Esophagus muscularis mucosa (tissue), 4 donors: Measurements from ENCODE around the gene IL1RL2. TPM values are rescaled to one million over a fixed set of nuclear protein-coding genes. Genes with fewer than 3 reads are reported as not detected.

Source experiments
- DNase-seq: peaks from one replicate; pipeline ENCODE4 v3.0.0-alpha.2; 2017; ENCODE audit errors: extremely low spot score
- H3K27ac ChIP-seq, 4 donors: fragments of 200-600 bp; sonication (generic); replicated peaks in 1 of 4; 1 replicate in 3 of 4; 2 replicates in 1 of 4; pipeline ENCODE4 v1.5.1; 2016 to 2019; ENCODE audit warnings: mild to moderate bottlenecking in 1 of 4
- H3K27me3 ChIP-seq, 4 donors: fragments of 200-600 bp; sonication (generic); one replicate each; pipeline versions ENCODE4 v1.5.1 to v1.6.0; 2016 to 2019
- H3K36me3 ChIP-seq, 4 donors: fragments of 200-600 bp; sonication (generic); one replicate each; pipeline ENCODE4 v1.5.1; 2016 to 2019
- H3K4me1 ChIP-seq, 4 donors: fragments of 200-600 bp; sonication (generic); one replicate each; pipeline ENCODE4 v1.5.1; 2016 to 2019
- H3K4me3 ChIP-seq, 4 donors: fragments of 200-600 bp; sonication (generic); 1 replicate in 2 of 4; 2 replicates in 2 of 4; pipeline ENCODE4 v1.5.1; 2016 to 2019; ENCODE audit warnings: mild to moderate bottlenecking in 4 of 4, moderate library complexity in 1 of 4
- H3K9me3 ChIP-seq, 4 donors: fragments of 200-600 bp; sonication (generic); 1 replicate in 3 of 4; 2 replicates in 1 of 4; pipeline ENCODE4 v1.5.1; 2016 to 2019
- CTCF ChIP-seq, 3 experiments: fragments of 200-600 bp in 2 of 3; fragments of 450-650 bp in 1 of 3; sonication (generic) in 2 of 3; IDR thresholded peaks; one replicate each; pipeline ENCODE4 v1.5.1; 2017 to 2019; ENCODE audit warnings: antibody characterized with exemption in 3 of 3, mild to moderate bottlenecking in 2 of 3, moderate library complexity in 1 of 3
- EP300 ChIP-seq: sonication (generic); formaldehyde crosslinking; IDR thresholded peaks from one replicate; pipeline ENCODE4 v1.6.1; 2017; ENCODE audit warnings: antibody characterized with exemption
- POLR2A ChIP-seq: fragments of 450-650 bp; IDR thresholded peaks from one replicate; pipeline ENCODE4 v1.6.1; 2017; ENCODE audit warnings: antibody characterized with exemption, moderate library complexity, mild to moderate bottlenecking, low read depth
- POLR2AphosphoS5 ChIP-seq, 2 donors: sonication (generic); formaldehyde crosslinking; IDR thresholded peaks; one replicate each; pipeline ENCODE4 v1.6.1; 2017; ENCODE audit warnings: antibody characterized with exemption in 2 of 2
- WGBS: methylation state at CpG from one replicate; pipeline ENCODE4 v1.1.5; 2018; 5-methylcytosine and 5-hydroxymethylcytosine counted together
- intact Hi-C: fragments of 100-400 bp; cut with DNase I; formaldehyde crosslinking; loops from one replicate; pipeline ENCODE4 v1.15.1; 2023
- total RNA-seq, 4 donors: library from RNA; depleted of rRNA; stranded (reverse); fragments of >200 nt; gene quantifications; one replicate each; pipeline versions ENCODE4 v1.1.0 to v1.2.1, GENCODE V29; 2016

IL1RL2 gene
- total RNA-seq, 4 donors from 2014 or later = 0.19 to 0.92 (median 0.66) TPM; not detected in 1

- no peak overlapping the region for H3K4me3 ChIP-seq
- DNase-seq = no peak
- 97% methylated on average over 1 of the region's 1 CpG for WGBS
- intact Hi-C loops = no loop called here
- TF ChIP-seq EP300 = no peak
- no peak for TF ChIP-seq CTCF (IDR thresholded peaks at IDR 0.05)
- TF ChIP-seq POLR2AphosphoS5 (IDR thresholded peaks at IDR 0.05) = no peak
- TF ChIP-seq POLR2A = no peak
- H3K4me1 ChIP-seq = no peaks in the 10 kb centered on the region
- H3K9me3 ChIP-seq = no peaks in the 10 kb centered on the region
- no peaks in the 10 kb centered on the region for H3K36me3 ChIP-seq
- peaks cover 0 to 7% (median 0%) of the 10 kb centered on the region in 4 donors for H3K27me3 ChIP-seq
- H3K27ac ChIP-seq = no peak overlapping the region
Measured at GRCh38 chr2:102283996-102284395, 97.2 kb downstream of the IL1RL2 start.

GRCh38 chr2:102284611-102285010 lies 97.8 kb downstream of the IL1RL2 start:
- DNase-seq = no peak
- H3K9me3 ChIP-seq = no peaks in the 10 kb centered on the region
- intact Hi-C loops = no loop called here
- TF ChIP-seq CTCF (IDR thresholded peaks at IDR 0.05) (no peak), POLR2AphosphoS5 (IDR thresholded peaks at IDR 0.05) (no peak), POLR2A (no peak), EP300 (no peak)
- no peak overlapping the region for H3K4me3 ChIP-seq
- no peak overlapping the region for H3K27ac ChIP-seq
- no peaks in the 10 kb centered on the region for H3K4me1 ChIP-seq
- 91% methylated on average over 3 of the region's 3 CpGs for WGBS
- no peaks in the 10 kb centered on the region for H3K36me3 ChIP-seq
- H3K27me3 ChIP-seq = peaks cover 0 to 4% (median 0%) of the 10 kb centered on the region in 4 donors

- no peak overlapping the region for H3K4me3 ChIP-seq
- H3K27me3 ChIP-seq = peaks cover 0 to 1% (median 0%) of the 10 kb centered on the region in 4 donors
- DNase-seq = no peak
- no peak overlapping the region for H3K27ac ChIP-seq
- TF ChIP-seq EP300 = no peak
- no peak for TF ChIP-seq CTCF (IDR thresholded peaks at IDR 0.05)
- no peak for TF ChIP-seq POLR2AphosphoS5 (IDR thresholded peaks at IDR 0.05)
- no peak for TF ChIP-seq POLR2A
- 84% methylated on average over 2 of the region's 2 CpGs for WGBS
- no peaks in the 10 kb centered on the region for H3K9me3 ChIP-seq
- H3K4me1 ChIP-seq = no peaks in the 10 kb centered on the region
- H3K36me3 ChIP-seq = no peaks in the 10 kb centered on the region
- intact Hi-C loops = no loop called here
Measured at GRCh38 chr2:102285368-102285767, 98.5 kb downstream of the IL1RL2 start.

- TF ChIP-seq EP300 (no peak), POLR2A (no peak), POLR2AphosphoS5 (IDR thresholded peaks at IDR 0.05) (no peak), CTCF (IDR thresholded peaks at IDR 0.05) (no peak)
- Histone ChIP-seq H3K9me3 (no peaks in the 10 kb centered on the region), H3K27ac (no peak overlapping the region), H3K27me3 (no peaks in the 10 kb centered on the region), H3K4me3 (no peak overlapping the region), H3K4me1 (no peaks in the 10 kb centered on the region), H3K36me3 (no peaks in the 10 kb centered on the region)
- intact Hi-C loops = no loop called here
- 76% methylated on average over 3 of the region's 3 CpGs for WGBS
- DNase-seq = no peak
Measured at GRCh38 chr2:102286041-102286440, 99.2 kb downstream of the IL1RL2 start.

GRCh38 chr2:102289129-102289528 lies 102.3 kb downstream of the IL1RL2 start:
- H3K9me3 ChIP-seq = no peaks in the 10 kb centered on the region
- WGBS = 76% methylated on average over 5 of the region's 5 CpGs
- no peaks in the 10 kb centered on the region for H3K4me1 ChIP-seq
- DNase-seq = no peak
- intact Hi-C loops = no loop called here
- H3K27ac ChIP-seq = no peak overlapping the region
- H3K36me3 ChIP-seq = no peaks in the 10 kb centered on the region
- no peak for TF ChIP-seq POLR2AphosphoS5 (IDR thresholded peaks at IDR 0.05)
- TF ChIP-seq CTCF (IDR thresholded peaks at IDR 0.05) = no peak
- no peak for TF ChIP-seq POLR2A
- TF ChIP-seq EP300 = no peak
- H3K4me3 ChIP-seq = no peak overlapping the region
- H3K27me3 ChIP-seq = peaks cover 0 to 15% (median 0%) of the 10 kb centered on the region in 4 donors
